ENCODE results near the gene ZNF527. TPM values are rescaled to one million over a fixed set of nuclear protein-coding genes. Genes with fewer than 3 reads are reported as not detected.

Gene ZNF527
- total and polyA plus RNA-seq, 9 of the 15 experiments (the other 6 are each of a cell fraction or from before 2014, with no cell fraction given): 0.18 to 1.4 (median 0.86) TPM

GRCh38 chr19:37370880-37371661, at the start of gene ZNF527 (continued):
- TF ChIP-seq POU5F1 (IDR thresholded peaks at IDR 0.05; ENCODE audit: borderline replicate concordance, low read depth, low read length, partially characterized antibody) (no peak), ZNF140 (CRISPR knock-in tag; IDR thresholded peaks at IDR 0.05) (no peak), ZNF316 (IDR thresholded peaks at IDR 0.05) (no peak), NCOA2 (IDR thresholded peaks at IDR 0.05; ENCODE audit: partially characterized antibody in 2 of 2) (no peak), TFAM (CRISPR knock-in tag; conservative IDR thresholded peaks at IDR 0.05) (no peak), ELK3 (CRISPR knock-in tag; IDR thresholded peaks at IDR 0.05) (no peak), ELK1 (CRISPR knock-in tag; IDR thresholded peaks at IDR 0.05) (no peak), HCFC1 (IDR thresholded peaks at IDR 0.05; ENCODE audit: low read depth, low read length) (peak; percentile 91), RB1 (IDR thresholded peaks at IDR 0.05; ENCODE audit: low read depth) (peak; percentile 13; the same call in 1 of the 2 replicates), ZNF592 (IDR thresholded peaks at IDR 0.05) (no peak), ZNF551 (CRISPR knock-in tag; IDR thresholded peaks at IDR 0.05) (no peak), ZNF696 (CRISPR knock-in tag; conservative IDR thresholded peaks at IDR 0.05) (no peak), SNRNP70 (optimal IDR thresholded peaks at IDR 0.05; ENCODE audit: low read depth, low read length) (no peak)
- TF ChIP-seq, protein P1, sequence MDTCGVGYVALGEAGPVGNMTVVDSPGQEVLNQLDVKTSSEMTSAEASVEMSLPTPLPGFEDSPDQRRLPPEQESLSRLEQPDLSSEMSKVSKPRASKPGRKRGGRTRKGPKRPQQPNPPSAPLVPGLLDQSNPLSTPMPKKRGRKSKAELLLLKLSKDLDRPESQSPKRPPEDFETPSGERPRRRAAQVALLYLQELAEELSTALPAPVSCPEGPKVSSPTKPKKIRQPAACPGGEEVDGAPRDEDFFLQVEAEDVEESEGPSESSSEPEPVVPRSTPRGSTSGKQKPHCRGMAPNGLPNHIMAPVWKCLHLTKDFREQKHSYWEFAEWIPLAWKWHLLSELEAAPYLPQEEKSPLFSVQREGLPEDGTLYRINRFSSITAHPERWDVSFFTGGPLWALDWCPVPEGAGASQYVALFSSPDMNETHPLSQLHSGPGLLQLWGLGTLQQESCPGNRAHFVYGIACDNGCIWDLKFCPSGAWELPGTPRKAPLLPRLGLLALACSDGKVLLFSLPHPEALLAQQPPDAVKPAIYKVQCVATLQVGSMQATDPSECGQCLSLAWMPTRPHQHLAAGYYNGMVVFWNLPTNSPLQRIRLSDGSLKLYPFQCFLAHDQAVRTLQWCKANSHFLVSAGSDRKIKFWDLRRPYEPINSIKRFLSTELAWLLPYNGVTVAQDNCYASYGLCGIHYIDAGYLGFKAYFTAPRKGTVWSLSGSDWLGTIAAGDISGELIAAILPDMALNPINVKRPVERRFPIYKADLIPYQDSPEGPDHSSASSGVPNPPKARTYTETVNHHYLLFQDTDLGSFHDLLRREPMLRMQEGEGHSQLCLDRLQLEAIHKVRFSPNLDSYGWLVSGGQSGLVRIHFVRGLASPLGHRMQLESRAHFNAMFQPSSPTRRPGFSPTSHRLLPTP (IDR thresholded peaks at IDR 0.05; ENCODE audit: borderline replicate concordance, extremely low read depth, insufficient read length): no peak
- TF ChIP-seq, protein P2, sequence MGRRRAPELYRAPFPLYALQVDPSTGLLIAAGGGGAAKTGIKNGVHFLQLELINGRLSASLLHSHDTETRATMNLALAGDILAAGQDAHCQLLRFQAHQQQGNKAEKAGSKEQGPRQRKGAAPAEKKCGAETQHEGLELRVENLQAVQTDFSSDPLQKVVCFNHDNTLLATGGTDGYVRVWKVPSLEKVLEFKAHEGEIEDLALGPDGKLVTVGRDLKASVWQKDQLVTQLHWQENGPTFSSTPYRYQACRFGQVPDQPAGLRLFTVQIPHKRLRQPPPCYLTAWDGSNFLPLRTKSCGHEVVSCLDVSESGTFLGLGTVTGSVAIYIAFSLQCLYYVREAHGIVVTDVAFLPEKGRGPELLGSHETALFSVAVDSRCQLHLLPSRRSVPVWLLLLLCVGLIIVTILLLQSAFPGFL (CRISPR knock-in tag; IDR thresholded peaks at IDR 0.05): 0 out of 2 replicates have a peak, but pooled peaks have one; percentile 48

Measured in K562 (cell line).